Measurements from ENCODE around the gene RUNX1. TPM values are rescaled to one million over a fixed set of nuclear protein-coding genes. Genes with fewer than 3 reads are reported as not detected.

RUNX1 gene
- total RNA-seq, 4 donors from 2014 or later, result 3.9 to 14.5 (median 5.8) TPM

- Histone ChIP-seq H3K9me3 (no peaks in the 10 kb centered on the region), H3K27me3 (no peaks in the 10 kb centered on the region), H3K4me3 (no peak overlapping the region), H3K36me3 (no peaks in the 10 kb centered on the region), H3K27ac (no peak overlapping the region), H3K4me1 (no peaks in the 10 kb centered on the region)
- TF ChIP-seq POLR2AphosphoS5 (IDR thresholded peaks at IDR 0.05) (no peak), CTCF (IDR thresholded peaks at IDR 0.05) (no peak), EP300 (IDR thresholded peaks at IDR 0.05) (no peak), POLR2A (IDR thresholded peaks at IDR 0.05) (no peak)
- WGBS, 2 donors (ENCODE audit: low coverage in 1 of 2), result no CpG with 5 or more reads among the region's 1 CpG
- no peak for ATAC-seq
These were observed 32.4 kb downstream of the RUNX1 start for GRCh38 chr21:35016517-35017188.

GRCh38 chr21:35016071-35016470 lies 33.0 kb downstream of the RUNX1 start:
- H3K36me3 ChIP-seq, result no peaks in the 10 kb centered on the region
- no peaks in the 10 kb centered on the region for H3K4me1 ChIP-seq
- no peak overlapping the region for H3K4me3 ChIP-seq
- H3K27ac ChIP-seq, result no peak overlapping the region
- TF ChIP-seq POLR2A (IDR thresholded peaks at IDR 0.05) (no peak), EP300 (IDR thresholded peaks at IDR 0.05) (no peak), CTCF (IDR thresholded peaks at IDR 0.05) (no peak), POLR2AphosphoS5 (IDR thresholded peaks at IDR 0.05) (no peak)
- ATAC-seq, result no peak
- no peaks in the 10 kb centered on the region for H3K9me3 ChIP-seq
- peaks cover 2% of the 10 kb centered on the region for H3K27me3 ChIP-seq
- 80 to 94% methylated on average over 2 of the region's 4 CpGs for WGBS, 2 donors (ENCODE audit: low coverage in 1 of 2)

GRCh38 chr21:35015435-35016024 lies 33.6 kb downstream of the RUNX1 start:
- no peak for TF ChIP-seq POLR2A (IDR thresholded peaks at IDR 0.05)
- no peak for TF ChIP-seq POLR2AphosphoS5 (IDR thresholded peaks at IDR 0.05)
- TF ChIP-seq CTCF (IDR thresholded peaks at IDR 0.05), result no peak
- TF ChIP-seq EP300 (IDR thresholded peaks at IDR 0.05), result no peak
- Histone ChIP-seq H3K4me3 (no peak overlapping the region), H3K9me3 (no peaks in the 10 kb centered on the region), H3K27me3 (peaks cover 5% of the 10 kb centered on the region), H3K36me3 (no peaks in the 10 kb centered on the region), H3K4me1 (no peaks in the 10 kb centered on the region), H3K27ac (no peak overlapping the region)
- no peak for ATAC-seq
- WGBS, 2 donors (ENCODE audit: low coverage in 1 of 2), result 67 to 83% methylated on average over 4 to 5 of the region's 5 CpGs

- no peak overlapping the region for H3K4me3 ChIP-seq
- H3K9me3 ChIP-seq, result no peaks in the 10 kb centered on the region
- no peaks in the 10 kb centered on the region for H3K4me1 ChIP-seq
- H3K36me3 ChIP-seq, result no peaks in the 10 kb centered on the region
- no peak for TF ChIP-seq POLR2AphosphoS5 (IDR thresholded peaks at IDR 0.05)
- H3K27ac ChIP-seq, result no peak overlapping the region
- no peak for ATAC-seq
- peaks cover 5% of the 10 kb centered on the region for H3K27me3 ChIP-seq
- WGBS, 2 donors (ENCODE audit: low coverage in 1 of 2), result 54 to 69% methylated on average over 4 to 8 of the region's 11 CpGs
These were observed 34.6 kb downstream of the RUNX1 start for GRCh38 chr21:35014302-35015041.

GRCh38 chr21:35011681-35012080 lies 37.4 kb downstream of the RUNX1 start:
- Histone ChIP-seq H3K4me1 (no peaks in the 10 kb centered on the region), H3K9me3 (no peaks in the 10 kb centered on the region), H3K27me3 (peaks cover 5% of the 10 kb centered on the region), H3K27ac (no peak overlapping the region), H3K4me3 (no peak overlapping the region), H3K36me3 (no peaks in the 10 kb centered on the region)
- no peak for ATAC-seq
- 31 to 33% methylated on average over 3 of the region's 3 CpGs for WGBS, 2 donors (ENCODE audit: low coverage in 1 of 2)
- TF ChIP-seq EP300 (IDR thresholded peaks at IDR 0.05), result no peak
